ENCODE results near the gene TRIM17.

- TF ChIP-seq TAF1 (IDR thresholded peaks at IDR 0.05; ENCODE audit: low read depth, low read length) (no peak), POLR2A (IDR thresholded peaks at IDR 0.05; ENCODE audit: low read depth, low read length) (no peak)
These were observed 45.9 kb upstream of the TRIM17 start for GRCh38 chr1:228462560-228462959.

Measured in GM12891 (cell line).